Activated B cell treated with CpG ODN at 0.5 μM for 24 hours (primary cell): ENCODE data around the gene PHACTR1. TPM values are rescaled to one million over a fixed set of nuclear protein-coding genes. Genes with fewer than 3 reads are reported as not detected.

Experiments
- ATAC-seq: fragments of 200-7000 bp; cut with Tn5 transposase; one replicate; pipeline ENCODE4 v1.10.0; 2021; ENCODE audit warnings: low read depth, mild to moderate bottlenecking, moderate library complexity
- CTCF ChIA-PET: fragments of 350-600 bp; sonication (Branson Sonifier 250); formaldehyde crosslinking; loops from one replicate; lab custom pipeline; 2021; ENCODE audit warnings: antibody characterized with exemption; lab: Charles Lee
- POLR2A ChIA-PET: fragments of 350-600 bp; sonication (Branson Sonifier 250); formaldehyde crosslinking; loops from one replicate; lab custom pipeline; 2021; ENCODE audit warnings: antibody characterized with exemption; lab: Charles Lee
- DNase-seq: peaks from one replicate; pipeline ENCODE4 v3.0.0; 2022
- H3K27ac Mint-ChIP-seq: one replicate; pipeline ENCODE4 v1.8.0; 2020; ENCODE audit warnings: mixed read lengths
- H3K27me3 Mint-ChIP-seq: one replicate; pipeline ENCODE4 v1.8.0; 2021; ENCODE audit warnings: mixed read lengths
- H3K36me3 Mint-ChIP-seq: one replicate; pipeline ENCODE4 v1.8.0; 2021; ENCODE audit warnings: low read depth, mixed read lengths
- H3K4me1 Mint-ChIP-seq: one replicate; pipeline ENCODE4 v1.8.0; 2021; ENCODE audit warnings: mixed read lengths
- H3K4me3 Mint-ChIP-seq: one replicate; pipeline ENCODE4 v1.8.0; 2020; ENCODE audit warnings: mild to moderate bottlenecking, mixed read lengths
- H3K9me3 Mint-ChIP-seq: one replicate; pipeline ENCODE4 v1.8.0; 2020; ENCODE audit warnings: mixed read lengths
- CTCF ChIP-seq: fragments of 200-600 bp; IDR thresholded peaks from one replicate; pipeline ENCODE4 v1.8.0; 2022; ENCODE audit warnings: antibody characterized with exemption, mild to moderate bottlenecking
- intact Hi-C: fragments of 100-400 bp; cut with micrococcal nuclease; formaldehyde crosslinking; loops from one replicate; pipeline ENCODE4 v1.15.1; 2024
- total RNA-seq: library from RNA; stranded (reverse); gene quantifications from 2 replicates; pipeline ENCODE4 v1.2.3, GENCODE V29; 2022

The PHACTR1 gene
- total RNA-seq, 1 donor from 2014 or later, result 115 TPM

- no peak overlapping the region for H3K27ac Mint-ChIP-seq
- no peak for TF ChIP-seq CTCF
- H3K9me3 Mint-ChIP-seq, result no peaks in the 10 kb centered on the region
- no peaks in the 10 kb centered on the region for H3K36me3 Mint-ChIP-seq
- H3K4me3 Mint-ChIP-seq, result no peak overlapping the region
- DNase-seq, result no peak
- POLR2A ChIA-PET, result no interaction called here
- intact Hi-C loops, result no loop called here
- CTCF ChIA-PET, result no interaction called here
- no peak for ATAC-seq
- peaks cover 11% of the 10 kb centered on the region for H3K27me3 Mint-ChIP-seq
- no peaks in the 10 kb centered on the region for H3K4me1 Mint-ChIP-seq
Observed at GRCh38 chr6:12779772-12780171, 63.2 kb downstream of the PHACTR1 start.

DNA sequence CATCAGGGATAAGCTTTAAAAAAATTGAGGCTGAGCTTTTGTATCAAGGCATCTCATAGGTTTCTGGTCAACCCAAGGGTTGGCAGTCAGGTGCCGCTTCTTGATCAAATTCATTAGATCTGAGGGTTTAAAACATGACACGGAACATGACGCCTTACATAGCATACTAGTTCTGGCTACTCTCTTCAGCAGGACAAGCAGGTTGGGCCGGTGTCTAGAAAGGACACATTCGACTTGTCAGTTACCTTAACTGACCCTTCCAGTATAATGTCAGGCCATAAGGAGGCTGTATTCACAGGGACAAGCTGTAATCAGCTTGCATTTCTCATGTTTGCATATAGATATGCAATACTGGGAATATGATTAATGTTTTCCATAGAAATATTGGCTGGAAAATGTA, 65.6 kb downstream of the PHACTR1 start:
- no peak for ATAC-seq
- Mint-ChIP-seq H3K36me3 (no peaks in the 10 kb centered on the region), H3K4me1 (no peaks in the 10 kb centered on the region)

GRCh38 chr6:12785301-12785700, 68.7 kb downstream of the PHACTR1 start:
- Mint-ChIP-seq H3K27me3 (peaks cover 13% of the 10 kb centered on the region), H3K9me3 (no peaks in the 10 kb centered on the region), H3K4me3 (no peak overlapping the region), H3K4me1 (no peaks in the 10 kb centered on the region), H3K36me3 (no peaks in the 10 kb centered on the region), H3K27ac (no peak overlapping the region)
- intact Hi-C loops, result no loop called here
- DNase-seq (no peak), ATAC-seq (no peak)
- ChIA-PET CTCF (no interaction called here), POLR2A (no interaction called here)
- no peak for TF ChIP-seq CTCF

More for the DNA sequence above, 65.6 kb downstream of the PHACTR1 start:
- peaks cover 11% of the 10 kb centered on the region for H3K27me3 Mint-ChIP-seq
- no peak overlapping the region for H3K27ac Mint-ChIP-seq
- H3K9me3 Mint-ChIP-seq, result no peaks in the 10 kb centered on the region
- ChIA-PET POLR2A (no interaction called here), CTCF (no interaction called here)
- no peak for DNase-seq
- intact Hi-C loops, result no loop called here
- no peak for TF ChIP-seq CTCF
- no peak overlapping the region for H3K4me3 Mint-ChIP-seq

GRCh38 chr6:12785921-12786320, 69.4 kb downstream of the PHACTR1 start:
- ChIA-PET CTCF (no interaction called here), POLR2A (no interaction called here)
- intact Hi-C loops, result no loop called here
- ATAC-seq, result no peak
- Mint-ChIP-seq H3K36me3 (no peaks in the 10 kb centered on the region), H3K9me3 (no peaks in the 10 kb centered on the region), H3K27ac (no peak overlapping the region), H3K4me1 (no peaks in the 10 kb centered on the region), H3K4me3 (no peak overlapping the region), H3K27me3 (peaks cover 11% of the 10 kb centered on the region)
- TF ChIP-seq CTCF, result no peak
- DNase-seq, result no peak

GRCh38 chr6:12791371-12791770, 74.8 kb downstream of the PHACTR1 start:
- no peak for TF ChIP-seq CTCF
- ChIA-PET POLR2A (no interaction called here), CTCF (no interaction called here)
- peaks cover 12% of the 10 kb centered on the region for H3K27me3 Mint-ChIP-seq
- intact Hi-C loops, result no loop called here
- H3K27ac Mint-ChIP-seq, result no peak overlapping the region
- H3K36me3 Mint-ChIP-seq, result no peaks in the 10 kb centered on the region
- no peak for ATAC-seq
- H3K9me3 Mint-ChIP-seq, result no peaks in the 10 kb centered on the region
- DNase-seq, result no peak
- no peaks in the 10 kb centered on the region for H3K4me1 Mint-ChIP-seq
- no peak overlapping the region for H3K4me3 Mint-ChIP-seq
